Peyer's patch (tissue), 4 donors: Measurements from ENCODE around the gene AP1B1.

ENCODE experiments used
- CTCF ChIP-seq, 6 experiments: fragments of 450-650 bp in 4 of 6; fragments of 200-600 bp in 2 of 6; sonication (generic) in 1 of 6; IDR thresholded peaks; one replicate each; pipeline ENCODE4 v1.5.1; 2017 to 2019; ENCODE audit warnings: antibody characterized with exemption in 6 of 6, mild to moderate bottlenecking in 3 of 6, moderate library complexity in 1 of 6
- POLR2A ChIP-seq, 2 donors: fragments of 450-650 bp; IDR thresholded peaks; one replicate each; pipeline ENCODE4 v1.5.1; 2017; ENCODE audit warnings: antibody characterized with exemption in 2 of 2, mild to moderate bottlenecking in 2 of 2, moderate library complexity in 2 of 2

GRCh38 chr22:29292379-29292778 is 96.0 kb downstream of the AP1B1 start:
- TF ChIP-seq CTCF (IDR thresholded peaks at IDR 0.05), result no peak
- no peak for TF ChIP-seq POLR2A (IDR thresholded peaks at IDR 0.05)
